Inferior parietal cortex (tissue), 1 donor: ENCODE results near the gene EXD2.
"Not testable (repeated sequence)": the region's sequence is repeated elsewhere in the genome, so short reads cannot be mapped to it uniquely, and the experiment has no call there.

Experiments
- DNase-seq: peaks from one replicate; pipeline ENCODE4 v3.0.0-alpha.2; 2016; ENCODE audit errors: extremely low spot score

The EXD2 gene

DNA sequence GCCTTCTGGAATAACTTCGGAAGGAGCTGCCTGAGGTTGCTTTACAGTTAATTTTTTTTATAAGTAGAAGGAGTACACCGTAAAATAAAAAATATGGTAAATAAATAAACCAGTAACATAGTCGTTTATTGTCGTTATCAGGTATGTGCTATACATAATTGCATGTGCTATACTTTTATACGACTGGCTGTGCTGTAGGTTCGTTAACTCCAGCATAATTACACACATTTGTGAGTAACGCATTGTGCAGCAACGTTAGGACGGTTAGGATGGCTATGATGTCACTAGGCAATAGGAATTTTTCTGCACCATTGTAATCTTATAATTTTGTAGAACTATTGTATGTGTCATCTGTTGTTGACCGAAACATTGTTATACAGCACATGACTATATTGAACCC lies 8.5 kb downstream of the EXD2 start:
- DNase-seq = no peak

DNA sequence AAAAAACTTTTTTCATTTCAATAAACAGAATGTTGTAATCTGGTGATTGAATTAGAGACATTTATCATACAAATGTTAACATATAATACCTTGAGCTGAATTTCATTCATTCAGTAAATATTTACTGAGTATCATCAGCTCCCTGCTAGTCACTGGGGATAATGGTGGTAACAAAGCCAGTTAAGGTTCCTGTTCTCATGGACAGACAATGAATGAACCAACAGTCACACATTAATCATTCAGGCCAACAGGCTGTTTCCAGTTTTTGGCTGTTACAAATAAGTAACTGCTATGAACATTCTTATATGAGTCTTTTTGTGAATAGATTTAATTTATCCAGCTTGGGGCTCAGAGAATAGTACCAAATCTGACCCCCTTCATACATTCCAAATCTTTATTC lies 13.5 kb downstream of the EXD2 start:
- DNase-seq = no peak

DNA sequence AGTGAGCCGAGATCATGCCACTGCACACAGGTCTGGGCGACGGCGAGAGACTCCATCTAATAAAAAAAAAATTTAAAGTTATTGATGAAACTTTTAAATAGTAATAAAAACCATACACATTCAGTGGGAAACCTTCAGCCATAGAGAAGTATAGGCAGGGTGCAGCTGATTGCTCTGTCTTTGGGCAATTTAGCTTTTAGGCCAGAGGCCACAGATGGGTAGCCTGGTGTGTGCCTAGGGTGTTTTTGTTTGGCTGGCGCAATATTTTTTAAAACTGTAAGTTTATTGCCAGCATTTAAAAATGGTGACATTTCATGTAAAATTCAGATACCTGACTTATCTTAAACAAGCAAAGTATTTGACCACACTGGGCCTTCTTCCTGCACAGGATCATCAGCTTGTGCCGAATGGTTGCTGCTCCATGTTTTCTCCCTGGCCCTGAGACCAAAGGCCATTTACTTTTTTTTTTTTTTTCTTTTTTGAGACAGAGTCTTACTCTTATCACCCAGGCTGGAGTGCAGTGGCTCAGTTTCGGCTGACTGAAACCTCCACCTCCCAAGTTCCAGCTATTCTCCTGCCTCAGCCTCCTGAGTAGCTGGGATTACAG lies 16.2 kb downstream of the EXD2 start:
- no peak for DNase-seq

DNA sequence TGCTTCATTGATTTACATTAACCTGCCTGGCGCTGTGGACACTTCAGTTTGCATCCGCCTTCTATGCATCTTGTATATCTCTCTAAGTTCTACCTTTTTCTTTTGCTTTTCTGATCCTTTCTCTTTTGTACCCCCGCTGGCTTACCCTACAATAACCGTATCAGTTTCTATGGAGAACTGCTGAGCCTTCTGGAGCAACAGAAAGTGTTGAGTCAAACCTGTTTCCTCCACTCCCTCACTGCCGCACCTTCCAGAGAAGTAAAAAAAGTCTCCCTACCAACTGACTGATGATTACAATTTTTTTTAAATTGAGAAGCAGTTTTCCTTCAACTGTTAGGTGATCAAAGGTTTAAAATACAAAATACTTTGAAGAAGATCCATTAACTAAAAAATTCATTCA lies 17.4 kb downstream of the EXD2 start:
- no peak for DNase-seq

DNA sequence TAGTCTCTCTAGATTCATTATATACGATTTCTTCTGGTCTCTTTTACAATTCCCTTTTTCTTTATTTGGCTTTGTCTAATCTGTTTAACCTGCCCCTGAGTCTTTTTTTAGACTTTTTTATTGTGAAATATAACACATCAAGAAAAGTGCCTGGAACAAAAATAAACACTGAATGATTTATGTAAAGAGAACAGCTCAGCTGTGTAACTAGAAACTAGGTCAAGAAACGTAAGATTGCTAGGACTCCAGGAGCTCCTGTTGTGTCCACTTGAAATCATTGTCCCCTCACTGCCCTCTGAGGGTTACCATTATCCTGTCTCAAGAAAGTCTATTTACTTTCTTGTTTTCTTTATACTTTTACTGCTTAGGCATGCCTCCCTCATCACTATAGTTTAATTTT lies 23.1 kb downstream of the EXD2 start:
- no peak for DNase-seq

DNA sequence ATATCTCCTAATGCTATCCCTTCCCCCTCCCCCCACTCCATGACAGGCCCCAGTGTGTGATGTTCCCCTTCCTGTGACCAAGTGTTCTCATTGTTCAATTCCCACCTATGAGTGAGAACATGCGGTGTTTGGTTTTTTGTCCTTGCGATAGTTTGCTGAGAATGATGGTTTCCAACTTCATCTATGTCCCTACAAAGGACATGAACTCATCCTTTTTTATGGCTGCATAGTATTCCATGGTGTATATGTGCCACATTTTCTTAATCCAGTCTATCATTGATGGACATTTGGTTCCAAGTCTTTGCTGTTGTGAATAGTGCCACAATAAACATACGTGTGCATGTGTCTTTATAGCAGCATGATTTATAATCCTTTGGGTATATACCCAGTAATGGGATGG lies 26.4 kb downstream of the EXD2 start:
- not testable (repeated sequence) for DNase-seq

DNA sequence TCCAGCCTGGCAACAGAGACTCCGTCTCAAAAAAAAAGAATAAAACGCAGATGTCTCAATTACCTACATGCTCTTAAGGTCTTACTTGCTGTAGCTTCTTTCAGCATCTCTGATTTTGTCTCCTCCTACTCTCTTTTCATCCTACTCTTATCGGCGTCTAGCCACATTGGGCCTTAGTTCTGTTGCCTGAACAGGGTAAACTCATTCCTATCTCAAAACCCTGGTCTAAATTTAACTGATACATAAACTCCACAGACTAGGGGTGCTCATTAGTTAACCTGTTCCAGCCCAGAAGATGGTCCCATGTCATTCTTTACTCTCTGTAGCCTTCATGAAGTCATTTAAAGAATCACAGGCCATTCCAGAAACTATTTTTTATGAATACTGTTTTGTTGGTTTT lies 33.6 kb downstream of the EXD2 start:
- DNase-seq = no peak

DNA sequence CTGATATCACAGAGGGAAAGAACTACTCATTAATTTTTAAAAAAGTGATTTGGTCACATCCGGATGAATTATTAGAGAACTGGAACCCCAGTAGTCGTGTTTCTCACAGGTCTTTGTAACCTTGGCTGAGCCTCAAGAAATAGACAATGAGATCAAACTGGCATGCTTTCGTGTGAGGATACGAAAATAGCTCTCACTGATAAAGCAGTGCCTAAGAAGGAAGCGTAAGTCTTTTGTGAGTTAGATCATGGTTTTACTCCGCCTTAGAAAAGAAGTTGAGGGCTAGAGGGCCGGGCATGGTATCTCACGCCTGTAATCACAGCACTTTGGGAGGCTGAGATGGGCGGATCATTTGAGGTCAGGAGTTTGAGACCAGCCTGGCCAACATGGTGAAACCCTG lies 34.9 kb downstream of the EXD2 start:
- no peak for DNase-seq

DNA sequence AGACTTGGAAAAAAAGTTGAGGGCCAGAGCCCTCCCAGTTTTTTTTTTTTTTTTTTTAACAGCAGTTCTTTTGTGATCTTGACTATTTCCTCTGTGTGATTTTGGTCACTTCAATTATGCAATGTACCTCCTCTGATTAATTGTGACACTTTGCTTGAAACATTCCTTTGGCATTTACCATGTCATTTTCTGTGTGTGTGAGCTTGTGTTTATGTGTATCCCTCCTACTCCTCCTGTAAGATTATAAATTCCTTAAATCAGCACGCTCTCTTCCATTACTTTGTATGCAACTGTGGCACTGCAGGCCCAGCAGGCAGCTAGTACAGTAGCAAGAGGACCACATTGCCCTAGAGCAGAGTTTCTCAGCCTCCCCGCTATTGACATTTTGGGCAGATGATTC lies 35.4 kb downstream of the EXD2 start:
- DNase-seq = no peak

DNA sequence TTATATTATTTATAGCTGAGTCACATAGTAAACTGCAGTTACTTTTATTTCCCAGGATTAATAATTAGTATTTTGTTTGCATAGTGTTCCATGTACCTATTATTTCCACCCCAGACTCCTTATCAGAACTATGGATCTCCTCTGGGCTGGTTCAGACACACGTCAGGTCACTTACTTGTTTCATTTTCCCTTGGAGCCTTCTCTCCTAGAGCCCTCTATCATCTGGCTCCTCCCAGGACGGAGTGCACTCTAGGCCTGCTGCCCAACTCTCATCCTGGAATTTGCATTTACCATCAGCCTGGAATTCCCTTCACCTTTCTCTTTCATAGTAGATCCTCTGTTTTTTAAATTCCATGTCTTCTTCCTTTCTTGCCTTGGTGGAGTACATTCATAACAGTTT lies 40.2 kb downstream of the EXD2 start:
- DNase-seq = no peak

DNA sequence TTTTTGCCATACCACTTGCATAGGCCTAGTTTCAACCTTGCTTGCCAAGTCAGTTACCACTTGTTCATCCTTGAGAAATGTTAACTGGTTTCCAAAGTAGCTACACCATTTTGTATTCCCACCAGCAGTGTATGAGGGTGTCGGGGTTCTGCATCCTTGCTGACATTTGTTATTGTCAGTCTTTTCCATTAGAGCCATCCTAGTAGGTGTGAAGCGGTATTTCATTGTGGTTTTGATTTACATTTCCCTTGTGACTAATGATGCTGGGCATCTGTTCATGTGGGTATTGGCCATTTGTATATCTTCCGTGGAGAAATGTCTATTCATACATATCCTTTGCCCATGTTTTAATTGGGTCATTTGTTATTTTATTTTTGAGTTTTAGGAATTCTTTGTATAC lies 41.1 kb downstream of the EXD2 start:
- DNase-seq = no peak

DNA sequence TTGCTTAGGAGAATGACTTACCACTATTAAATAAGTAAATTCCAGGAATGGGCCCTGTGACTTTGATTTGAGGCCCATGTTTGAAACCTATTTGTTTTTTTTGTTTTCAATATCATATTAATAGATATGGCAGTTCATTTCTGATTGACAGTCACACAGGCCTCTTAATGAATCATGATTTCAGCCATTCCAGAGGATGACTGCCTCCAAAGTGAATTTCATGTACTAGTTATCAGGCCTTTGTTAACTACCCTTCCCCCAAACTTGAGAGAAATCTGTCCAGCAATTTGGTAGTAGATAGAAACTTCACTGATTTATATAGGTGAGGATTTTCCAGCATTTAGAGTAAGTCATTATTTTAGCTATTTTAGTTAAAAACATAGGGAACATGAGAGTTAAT lies 42.8 kb downstream of the EXD2 start:
- no peak for DNase-seq

DNA sequence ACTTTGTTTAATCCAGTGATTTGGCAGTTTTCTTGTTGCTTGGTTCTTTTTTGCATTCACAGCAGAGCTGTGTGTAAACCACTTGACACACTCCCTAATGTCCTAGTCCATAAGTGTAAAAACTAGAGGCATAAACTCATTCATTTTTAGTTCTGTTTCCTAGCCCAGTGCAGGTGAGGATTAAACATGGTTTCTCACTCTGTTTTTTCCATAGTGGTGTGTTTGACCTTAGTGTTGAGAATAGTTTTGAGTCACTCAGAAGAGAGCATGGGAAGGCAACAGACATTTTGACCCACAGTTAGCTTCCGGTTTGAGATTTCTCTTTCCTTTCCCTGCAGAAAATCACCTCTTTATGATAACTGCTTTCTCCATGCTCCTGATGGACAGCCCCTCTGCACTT lies 44.4 kb downstream of the EXD2 start:
- DNase-seq = no peak

DNA sequence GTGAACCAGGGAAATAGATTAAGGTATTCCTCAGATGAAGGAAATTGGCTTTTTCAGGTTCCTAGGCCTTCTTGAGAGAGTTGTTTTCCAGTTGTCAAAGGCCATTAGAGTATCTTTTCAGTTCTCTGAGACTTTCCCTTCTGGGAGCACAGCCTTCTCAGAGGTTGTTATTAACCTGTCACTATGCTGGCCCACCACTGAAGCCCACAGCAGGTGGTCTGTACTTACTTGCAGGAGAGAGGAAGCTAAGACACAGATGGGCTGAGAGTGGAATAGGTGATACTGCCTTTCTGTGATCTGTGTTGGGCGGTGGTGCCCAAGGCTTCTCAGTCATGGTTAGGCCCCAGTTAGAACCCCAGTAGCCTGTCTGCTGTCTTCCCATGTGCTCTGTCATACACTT lies 45.8 kb downstream of the EXD2 start:
- DNase-seq = no peak

DNA sequence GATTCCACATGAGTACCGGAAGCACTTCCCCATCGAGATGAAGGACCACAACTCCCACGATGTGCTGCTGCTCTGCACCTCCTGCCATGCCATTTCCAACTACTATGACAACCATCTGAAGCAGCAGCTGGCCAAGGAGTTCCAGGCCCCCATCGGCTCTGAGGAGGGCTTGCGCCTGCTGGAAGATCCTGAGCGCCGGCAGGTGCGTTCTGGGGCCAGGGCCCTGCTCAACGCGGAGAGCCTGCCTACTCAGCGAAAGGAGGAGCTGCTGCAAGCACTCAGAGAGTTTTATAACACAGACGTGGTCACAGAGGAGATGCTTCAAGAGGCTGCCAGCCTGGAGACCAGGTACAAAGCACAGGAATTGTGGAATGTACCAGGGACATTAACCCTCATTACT lies 46.3 kb downstream of the EXD2 start:
- no peak for DNase-seq

DNA sequence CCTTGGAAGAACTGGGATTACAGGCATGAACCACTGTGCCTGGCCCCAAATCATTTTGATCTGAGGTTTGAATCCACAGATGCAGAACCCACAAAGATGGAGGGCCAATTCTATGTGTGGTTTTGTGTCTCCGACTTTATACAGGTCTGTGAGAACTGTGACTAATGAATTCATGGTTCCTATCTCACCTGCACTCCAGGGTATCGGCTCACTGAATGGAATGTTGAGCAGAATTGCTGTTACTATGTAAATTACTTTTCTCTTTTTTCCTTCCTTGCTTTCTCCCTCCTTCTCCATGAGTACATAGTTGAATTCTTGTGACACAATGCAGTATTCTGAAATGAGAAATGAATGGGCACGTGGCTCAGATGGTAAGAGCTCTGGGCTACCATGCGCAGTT lies 47.6 kb downstream of the EXD2 start:
- DNase-seq = no peak

DNA sequence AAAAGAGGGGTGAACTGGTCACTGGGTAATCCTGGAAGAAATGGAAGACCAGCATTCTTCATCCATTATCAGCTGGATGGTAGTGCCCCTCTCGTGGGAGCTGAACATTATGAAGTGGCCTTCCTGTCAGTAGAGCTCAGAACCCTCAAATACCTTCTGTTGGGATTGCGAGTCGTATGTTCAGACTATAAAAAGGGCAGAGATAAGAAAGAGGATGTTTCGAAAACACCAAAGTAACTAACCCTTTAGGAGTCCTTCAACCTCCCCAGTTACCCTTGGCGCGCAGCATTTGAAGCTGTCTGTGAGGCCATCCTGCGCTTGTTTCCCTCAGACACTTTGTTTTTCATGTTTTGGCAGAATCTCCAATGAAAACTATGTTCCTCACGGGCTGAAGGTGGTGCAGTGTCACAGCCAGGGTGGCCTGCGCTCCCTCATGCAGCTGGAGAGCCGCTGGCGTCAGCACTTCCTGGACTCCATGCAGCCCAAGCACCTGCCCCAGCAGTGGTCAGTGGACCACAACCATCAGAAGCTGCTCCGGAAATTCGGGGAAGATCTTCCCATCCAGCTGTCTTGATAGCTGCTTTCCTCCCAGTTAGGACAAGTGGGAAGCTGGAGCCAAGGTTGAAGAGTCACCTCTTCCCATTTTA lies 49.4 kb downstream of the EXD2 start:
- DNase-seq = no peak

DNA sequence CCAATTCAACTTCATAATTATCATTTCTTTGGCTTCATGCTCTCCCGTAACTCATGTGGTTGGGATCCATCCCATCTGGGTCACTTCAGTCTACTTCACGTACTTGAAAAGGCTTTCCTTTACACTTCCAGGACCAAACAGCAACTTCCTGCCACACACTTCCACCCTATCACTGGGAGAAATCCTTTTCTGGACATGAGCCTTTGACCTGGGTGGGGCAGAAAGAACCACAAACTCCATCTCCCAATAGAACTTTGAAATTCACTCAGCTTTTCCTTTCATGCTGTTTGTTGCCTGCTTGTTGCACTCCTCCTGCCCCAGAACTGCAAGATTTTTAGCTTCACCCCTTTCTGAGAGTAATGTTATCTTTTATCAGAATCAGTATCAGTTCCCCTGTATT lies 50.3 kb downstream of the EXD2 start:
- DNase-seq = no peak

DNA sequence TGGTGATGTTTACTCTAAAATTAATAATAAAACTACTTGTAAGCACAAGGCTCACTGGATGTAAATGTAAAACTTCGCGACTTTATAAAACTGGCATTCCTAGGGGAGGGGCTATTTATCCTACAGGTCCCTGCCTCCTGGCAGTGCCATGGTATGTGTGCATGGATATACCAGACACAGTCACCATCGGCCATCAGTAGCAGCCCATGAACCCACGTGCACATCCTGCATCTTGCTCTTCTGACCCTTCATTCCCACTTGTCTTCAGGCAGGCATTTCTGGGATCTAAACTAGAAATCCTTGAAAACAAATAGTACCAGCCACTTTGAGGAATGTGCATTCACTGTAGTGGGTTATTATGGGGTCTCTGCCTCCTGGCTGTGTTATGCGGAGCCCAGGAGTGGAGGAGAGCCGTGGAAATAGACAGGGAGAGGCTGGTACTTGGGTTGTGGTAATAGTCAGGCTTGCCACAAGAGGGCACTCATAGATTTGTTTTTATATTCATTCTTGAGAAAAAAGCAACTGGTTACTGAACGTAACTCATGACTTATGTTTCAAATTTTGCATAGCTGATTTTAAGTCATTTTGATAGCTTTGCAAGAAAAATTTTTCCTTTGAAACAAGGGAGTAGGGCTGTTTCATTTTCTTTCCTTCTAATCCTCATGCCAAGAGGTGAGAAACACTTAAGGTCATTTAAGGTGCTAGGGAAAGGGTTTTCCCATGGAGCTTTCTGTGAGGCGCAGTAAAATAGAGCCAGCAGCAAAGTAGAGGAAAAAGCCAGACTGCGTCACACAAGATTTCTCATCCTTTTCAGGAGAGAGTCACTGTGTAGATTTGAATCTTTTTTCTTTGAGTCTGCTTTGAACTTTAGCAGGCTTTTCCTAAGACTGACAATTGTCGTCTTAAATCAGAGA lies 51.3 kb downstream of the EXD2 start:
- DNase-seq = peak; percentile 83

DNA sequence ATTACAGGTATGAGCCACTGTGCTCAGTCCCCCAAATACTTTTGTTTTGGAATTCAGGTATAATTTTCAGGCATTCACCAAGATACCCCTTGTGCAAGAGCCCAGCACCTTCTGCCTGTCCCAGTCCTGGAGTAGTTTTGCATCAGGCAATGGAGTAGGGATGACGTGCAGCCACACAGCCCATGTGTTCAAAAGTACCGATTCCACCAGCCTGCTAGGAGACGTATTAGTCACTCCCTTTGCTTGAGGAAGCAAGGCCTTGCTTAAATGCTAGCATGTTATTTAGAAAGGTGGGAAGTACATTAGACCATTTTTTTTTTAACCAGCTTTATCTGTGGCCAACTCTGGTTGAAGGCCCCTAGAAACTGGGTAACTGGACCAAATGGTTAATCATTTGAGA lies 53.6 kb downstream of the EXD2 start:
- DNase-seq = no peak

DNA sequence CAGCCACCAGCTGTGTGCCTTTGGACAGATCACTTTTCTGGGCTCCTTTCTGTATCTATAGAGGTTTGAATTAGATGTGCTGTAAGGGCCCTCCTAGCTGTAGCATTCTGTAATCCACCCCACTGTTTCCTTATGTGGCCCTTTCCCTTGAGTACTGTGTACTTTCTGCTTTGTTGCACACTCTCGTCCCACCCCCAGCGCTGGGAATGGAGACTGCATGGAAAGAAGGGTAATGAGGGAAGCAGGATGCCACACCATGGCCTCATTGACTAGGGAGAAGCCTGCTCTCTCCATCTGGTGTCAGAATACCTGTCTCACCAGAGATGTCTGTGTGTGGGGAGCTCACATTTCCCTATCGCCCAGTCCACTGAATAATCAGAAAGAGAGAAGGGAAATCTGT lies 55.0 kb downstream of the EXD2 start:
- DNase-seq = no peak

DNA sequence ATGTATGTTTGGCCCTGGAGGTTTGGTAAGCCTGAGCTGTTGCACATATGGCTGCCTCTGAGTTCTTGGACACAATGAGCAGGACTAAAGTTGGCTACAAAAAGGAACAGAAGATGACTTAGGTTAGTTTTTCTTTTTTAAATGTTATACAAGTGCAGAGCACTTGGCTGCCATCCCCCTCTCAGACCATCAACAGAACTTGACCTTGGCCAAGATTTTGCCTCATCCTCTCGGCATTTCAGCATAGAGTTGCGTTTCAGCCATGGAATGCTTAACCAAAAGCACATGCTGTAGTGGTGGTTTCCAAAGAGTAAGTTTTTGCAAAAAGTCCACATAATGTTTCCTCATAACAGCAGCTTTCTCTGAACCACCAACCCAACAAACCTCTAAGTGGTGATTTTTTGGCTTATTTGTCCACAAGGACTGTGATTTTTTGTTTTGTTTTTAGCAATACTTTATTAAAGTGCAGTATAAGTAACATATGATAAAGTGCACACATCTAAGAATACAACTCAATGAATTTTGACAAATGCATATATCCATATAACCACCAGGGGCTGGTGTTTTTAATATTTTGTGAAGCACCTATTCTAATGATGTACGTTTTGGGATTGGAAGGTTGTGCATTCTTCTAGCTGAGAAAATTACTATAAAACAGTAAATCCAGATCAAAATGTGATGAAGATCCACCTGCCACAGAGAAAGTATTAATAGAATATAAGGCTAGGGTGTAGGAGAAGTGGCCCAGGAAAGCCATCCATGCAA lies 56.6 kb downstream of the EXD2 start:
- no peak for DNase-seq
